Activated naive CD4-positive, alpha-beta T cell treated with anti-CD3 and anti-CD28 coated beads, Interleukin-2, amount 10 ng/mL, durations not matched to agents 7 days and 5 days (primary cell): Measurements from ENCODE around the gene FTCD.
"Not testable (repeated sequence)": the region's sequence is repeated elsewhere in the genome, so short reads cannot be mapped to it uniquely, and the experiment has no call there.

Source experiments
- CTCF ChIA-PET: fragments of 350-600 bp; sonication (Branson Sonifier 250); formaldehyde crosslinking; loops from one replicate; lab custom pipeline; 2021; ENCODE audit warnings: antibody characterized with exemption; lab: Charles Lee
- DNase-seq: peaks from one replicate; pipeline ENCODE4 v3.0.0-alpha.2; 2020
- H3K27ac Mint-ChIP-seq: one replicate; pipeline ENCODE4 v1.8.0; 2021; ENCODE audit warnings: mild to moderate bottlenecking, moderate library complexity, mixed read lengths
- H3K27me3 Mint-ChIP-seq: one replicate; pipeline ENCODE4 v1.8.0; 2021; ENCODE audit warnings: mild to moderate bottlenecking, mixed read lengths
- H3K36me3 Mint-ChIP-seq: one replicate; pipeline ENCODE4 v1.8.0; 2021; ENCODE audit warnings: mixed read lengths
- H3K4me1 Mint-ChIP-seq: one replicate; pipeline ENCODE4 v1.8.0; 2021; ENCODE audit warnings: mixed read lengths
- H3K4me3 Mint-ChIP-seq: one replicate; pipeline ENCODE4 v1.8.0; 2021; ENCODE audit warnings: mild to moderate bottlenecking, moderate library complexity, mixed read lengths
- H3K9me3 Mint-ChIP-seq: one replicate; pipeline ENCODE4 v1.8.0; 2021; ENCODE audit warnings: mixed read lengths

Gene FTCD

DNA sequence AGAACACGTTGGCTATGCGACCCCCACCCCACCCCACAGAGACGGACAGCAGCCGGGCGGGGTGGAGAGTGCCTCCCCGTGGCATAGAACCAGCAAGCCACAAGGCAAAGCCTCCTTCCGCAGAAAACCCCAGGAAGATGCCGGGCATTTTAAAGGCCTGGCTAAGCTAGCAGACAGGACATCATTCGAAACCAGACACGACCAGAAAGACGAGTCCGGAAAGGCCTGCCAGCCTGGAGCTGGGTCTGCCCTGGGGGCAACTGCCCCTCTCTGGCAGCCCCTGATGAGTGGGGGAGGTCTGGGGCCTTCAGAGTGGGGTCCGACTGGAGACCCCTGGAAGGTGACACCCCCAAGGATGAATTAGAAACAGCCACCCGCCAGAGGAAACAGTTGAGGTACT is 8.5 kb downstream of the FTCD start:
- CTCF ChIA-PET = interaction anchor here (0.6 to 0.9 kb wide), 2 partner anchors 9 to 154 kb away, joined by 3 read pairs; no protein-coding TSS in a partner anchor
- Mint-ChIP-seq H3K9me3 (no peaks in the 10 kb centered on the region), H3K36me3 (no peaks in the 10 kb centered on the region), H3K27ac (no peak overlapping the region), H3K4me1 (peaks cover 11% of the 10 kb centered on the region), H3K4me3 (no peak overlapping the region), H3K27me3 (no peaks in the 10 kb centered on the region)
- DNase-seq = no peak

- no peak for DNase-seq
- no peaks in the 10 kb centered on the region for H3K27me3 Mint-ChIP-seq
- H3K9me3 Mint-ChIP-seq = no peaks in the 10 kb centered on the region
- CTCF ChIA-PET = interaction anchor here (0.9 kb wide), 1 partner anchor 9 kb away, joined by 3 read pairs; no protein-coding TSS in a partner anchor
- H3K36me3 Mint-ChIP-seq = no peaks in the 10 kb centered on the region
- no peak overlapping the region for H3K4me3 Mint-ChIP-seq
- H3K4me1 Mint-ChIP-seq = peaks cover 11% of the 10 kb centered on the region
- H3K27ac Mint-ChIP-seq = no peak overlapping the region
Observed at GRCh38 chr21:46145840-46146691, 9.3 kb downstream of the FTCD start.

- H3K4me3 Mint-ChIP-seq = no peak overlapping the region
- no peak overlapping the region for H3K27ac Mint-ChIP-seq
- no peak for DNase-seq
- peaks cover 5% of the 10 kb centered on the region for H3K27me3 Mint-ChIP-seq
- H3K9me3 Mint-ChIP-seq = no peaks in the 10 kb centered on the region
- CTCF ChIA-PET = no interaction called here
- no peaks in the 10 kb centered on the region for H3K36me3 Mint-ChIP-seq
- peaks cover 11% of the 10 kb centered on the region for H3K4me1 Mint-ChIP-seq
Observed at GRCh38 chr21:46145159-46145839, 10.1 kb downstream of the FTCD start.

GRCh38 chr21:46144464-46145070 is 10.8 kb downstream of the FTCD start:
- Mint-ChIP-seq H3K4me1 (peaks cover 11% of the 10 kb centered on the region), H3K27me3 (peaks cover 10% of the 10 kb centered on the region), H3K27ac (peak overlapping the region; percentile 58), H3K9me3 (no peaks in the 10 kb centered on the region), H3K4me3 (no peak overlapping the region), H3K36me3 (no peaks in the 10 kb centered on the region)
- CTCF ChIA-PET = interaction anchor here (1.4 to 2.8 kb wide), 4 partner anchors 9 to 325 kb away, joined by 3 to 12 read pairs (median 6); no protein-coding TSS in a partner anchor
- DNase-seq = no peak

DNA sequence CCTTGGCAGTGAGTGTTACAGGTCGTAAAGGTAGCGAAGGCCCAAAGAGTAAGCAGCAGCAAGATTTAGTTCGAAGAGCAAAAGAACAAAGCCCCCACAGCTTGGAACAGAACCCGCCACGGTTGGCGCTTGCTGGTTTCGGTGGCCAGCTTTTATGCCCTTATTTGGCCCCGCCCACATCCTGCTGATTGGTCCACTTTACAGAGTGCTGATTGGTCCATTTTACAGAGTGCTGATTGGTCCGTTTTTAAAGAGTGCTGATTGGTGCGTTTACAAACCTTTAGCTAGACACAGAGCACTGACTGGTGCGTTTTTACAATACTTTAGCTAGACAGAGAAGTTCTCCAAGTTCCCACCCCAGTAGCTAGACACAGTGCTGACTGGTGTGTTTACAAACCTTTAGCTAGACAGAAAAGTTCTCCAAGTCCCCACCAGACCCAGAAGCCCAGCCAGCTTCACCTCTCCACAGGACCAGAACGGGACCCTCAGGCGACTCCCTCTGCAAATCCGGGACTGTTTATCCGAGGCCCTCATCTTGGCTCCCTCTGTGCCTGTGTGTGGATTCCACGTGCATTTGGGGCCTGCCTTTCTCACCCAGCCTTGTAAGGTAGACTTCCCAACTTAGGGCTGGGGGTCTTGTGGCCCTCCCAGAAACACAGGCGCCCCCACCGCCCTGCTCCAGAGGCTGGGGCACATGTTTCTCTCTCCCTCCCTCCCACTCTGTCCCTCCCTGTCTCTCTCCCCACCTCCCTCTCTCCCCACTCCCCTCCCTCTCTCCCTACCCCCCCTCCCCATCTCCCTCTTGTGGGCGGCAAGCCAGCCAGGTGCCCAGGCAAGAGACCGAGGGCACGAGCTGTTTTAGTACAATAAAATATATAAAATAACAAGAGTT is 12.6 kb downstream of the FTCD start:
- Mint-ChIP-seq H3K4me1 (peaks cover 11% of the 10 kb centered on the region), H3K4me3 (no peak overlapping the region), H3K36me3 (no peaks in the 10 kb centered on the region), H3K27me3 (peaks cover 12% of the 10 kb centered on the region), H3K9me3 (no peaks in the 10 kb centered on the region), H3K27ac (peak overlapping the region; percentile 42)
- CTCF ChIA-PET = interaction anchor here (0.8 to 2.8 kb wide), 18 partner anchors 11 to 495 kb away, joined by 3 to 12 read pairs (median 4); partner anchors contain the start of gene C21orf58
- DNase-seq = peak; percentile 41

- H3K27me3 Mint-ChIP-seq = peaks cover 13% of the 10 kb centered on the region
- CTCF ChIA-PET = interaction anchor here (1.4 to 2.8 kb wide), 3 partner anchors 11 to 85 kb away, joined by 3 to 12 read pairs (median 3); no protein-coding TSS in a partner anchor
- H3K9me3 Mint-ChIP-seq = no peaks in the 10 kb centered on the region
- H3K36me3 Mint-ChIP-seq = no peaks in the 10 kb centered on the region
- H3K4me1 Mint-ChIP-seq = peaks cover 11% of the 10 kb centered on the region
- DNase-seq = no peak
- H3K4me3 Mint-ChIP-seq = no peak overlapping the region
- no peak overlapping the region for H3K27ac Mint-ChIP-seq
Observed at GRCh38 chr21:46141767-46142581, 13.4 kb downstream of the FTCD start.

DNA sequence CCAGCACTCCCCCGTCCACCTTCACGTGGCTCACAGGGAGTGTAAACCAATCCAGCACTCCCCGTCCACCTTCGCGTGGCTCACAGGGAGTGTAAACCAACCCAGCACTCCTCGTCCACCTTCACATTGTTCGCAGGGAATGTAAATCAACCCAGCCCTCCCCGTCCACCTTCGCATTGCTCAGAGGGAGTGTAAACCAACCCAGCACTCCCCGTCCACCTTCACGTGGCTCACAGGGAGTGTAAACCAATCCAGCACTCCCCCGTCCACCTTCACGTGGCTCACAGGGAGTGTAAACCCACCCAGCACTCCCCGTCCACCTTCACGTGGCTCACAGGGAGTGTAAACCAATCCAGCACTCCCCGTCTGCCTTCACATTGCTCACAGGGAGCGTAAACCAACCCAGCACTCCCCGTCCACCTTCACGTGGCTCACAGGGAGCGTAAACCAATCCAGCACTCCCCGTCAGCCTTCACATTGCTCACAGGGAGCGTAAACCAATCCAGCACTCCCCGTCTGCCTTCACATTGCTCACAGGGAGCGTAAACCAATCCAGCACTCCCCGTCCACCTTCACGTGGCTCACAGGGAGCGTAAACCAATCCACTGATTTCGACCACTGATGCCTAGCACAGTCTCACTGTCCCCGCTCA is 14.9 kb downstream of the FTCD start:
- H3K27ac Mint-ChIP-seq, DNase-seq, H3K9me3 Mint-ChIP-seq, H3K4me3 Mint-ChIP-seq, H3K36me3 Mint-ChIP-seq: not testable (repeated sequence)
- CTCF ChIA-PET = interaction anchor here (0.7 kb wide), 1 partner anchor 144 kb away, joined by 3 read pairs; no protein-coding TSS in a partner anchor
- H3K4me1 Mint-ChIP-seq = peaks cover 11% of the 10 kb centered on the region
- peaks cover 13% of the 10 kb centered on the region for H3K27me3 Mint-ChIP-seq

DNA sequence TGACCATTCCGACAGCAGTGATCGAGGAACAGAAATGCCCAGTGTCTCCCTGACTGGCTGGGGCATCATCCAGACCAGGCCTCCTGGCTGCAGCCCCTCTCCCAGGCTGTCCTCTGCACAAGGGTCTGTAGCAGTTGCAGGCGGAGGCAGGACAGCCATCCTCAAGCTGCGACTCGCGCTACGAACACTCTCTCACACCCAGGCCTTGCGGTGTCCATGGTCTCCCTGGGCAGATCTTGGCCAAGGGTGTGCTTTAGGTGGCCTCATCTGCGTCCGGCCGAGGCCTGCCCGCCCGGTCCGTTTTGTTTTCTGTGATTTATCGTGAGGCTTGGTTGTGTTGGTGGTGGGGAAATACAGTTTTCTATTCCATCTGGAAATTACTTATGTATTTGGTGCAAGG is 15.7 kb downstream of the FTCD start:
- peaks cover 8% of the 10 kb centered on the region for H3K4me1 Mint-ChIP-seq
- no peaks in the 10 kb centered on the region for H3K36me3 Mint-ChIP-seq
- CTCF ChIA-PET = no interaction called here
- no peak for DNase-seq
- no peak overlapping the region for H3K27ac Mint-ChIP-seq
- H3K4me3 Mint-ChIP-seq = no peak overlapping the region
- peaks cover 13% of the 10 kb centered on the region for H3K27me3 Mint-ChIP-seq
- H3K9me3 Mint-ChIP-seq = no peaks in the 10 kb centered on the region

GRCh38 chr21:46138383-46138970 is 16.9 kb downstream of the FTCD start:
- Mint-ChIP-seq H3K27ac (no peak overlapping the region), H3K4me1 (peaks cover 1% of the 10 kb centered on the region), H3K9me3 (no peaks in the 10 kb centered on the region), H3K36me3 (no peaks in the 10 kb centered on the region), H3K4me3 (no peak overlapping the region), H3K27me3 (peaks cover 13% of the 10 kb centered on the region)
- CTCF ChIA-PET = no interaction called here
- no peak for DNase-seq

DNA sequence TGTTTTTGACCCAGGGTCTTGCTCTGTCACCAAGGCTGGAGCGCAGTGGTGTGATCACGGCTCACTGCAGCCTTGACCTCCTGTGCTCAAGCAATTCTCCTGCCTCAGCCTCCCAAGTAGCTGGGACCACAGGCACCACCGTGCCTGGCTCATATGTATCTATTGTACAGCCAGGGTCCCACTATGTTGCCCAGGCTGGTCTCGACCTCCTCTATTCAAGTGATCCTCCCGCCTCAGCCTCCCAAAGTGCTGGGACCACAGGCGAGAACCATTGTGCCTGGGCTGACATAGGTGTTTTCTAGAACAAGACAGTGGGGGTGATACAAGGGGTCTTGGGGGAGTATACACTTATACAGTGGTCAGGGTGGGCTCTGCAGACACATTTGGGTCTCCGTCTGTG is 17.5 kb downstream of the FTCD start:
- peaks cover 13% of the 10 kb centered on the region for H3K27me3 Mint-ChIP-seq
- no peak for DNase-seq
- H3K36me3 Mint-ChIP-seq = no peaks in the 10 kb centered on the region
- no peaks in the 10 kb centered on the region for H3K4me1 Mint-ChIP-seq
- H3K9me3 Mint-ChIP-seq = no peaks in the 10 kb centered on the region
- H3K4me3 Mint-ChIP-seq = no peak overlapping the region
- CTCF ChIA-PET = interaction anchor here (0.7 kb wide), 1 partner anchor 9 kb away, joined by 3 read pairs; no protein-coding TSS in a partner anchor
- H3K27ac Mint-ChIP-seq = no peak overlapping the region

DNA sequence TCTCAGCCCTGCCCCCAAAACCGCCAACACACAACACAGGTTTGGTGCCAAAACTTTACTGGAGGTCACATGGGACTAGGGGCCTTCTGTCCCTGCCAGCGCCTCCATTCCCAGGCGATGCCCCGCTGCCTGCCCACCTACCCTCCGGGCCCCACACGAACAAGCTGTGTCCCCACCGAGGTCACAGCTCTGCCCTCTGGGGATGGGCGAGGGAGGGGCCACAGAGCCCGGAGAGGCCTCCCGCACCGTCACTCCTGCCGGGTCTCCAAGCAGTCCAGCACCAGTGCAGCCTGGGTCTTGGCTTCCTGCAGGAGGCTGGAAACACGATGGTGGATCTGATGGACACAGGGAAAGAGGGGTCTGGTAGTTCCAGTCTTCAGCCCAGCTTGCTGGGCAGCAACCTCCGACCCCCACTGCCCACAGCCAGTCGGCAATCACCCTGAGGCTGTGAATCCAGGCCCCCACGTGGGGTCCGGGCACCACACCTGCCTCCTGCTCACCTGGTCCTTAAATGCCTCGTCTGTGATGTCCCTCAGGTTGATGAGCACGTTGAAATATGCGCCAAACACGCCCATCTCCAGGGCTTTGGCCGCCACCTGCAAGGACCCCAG is 18.5 kb downstream of the FTCD start:
- H3K4me1 Mint-ChIP-seq = no peaks in the 10 kb centered on the region
- CTCF ChIA-PET = no interaction called here
- DNase-seq = no peak
- peaks cover 13% of the 10 kb centered on the region for H3K27me3 Mint-ChIP-seq
- no peak overlapping the region for H3K4me3 Mint-ChIP-seq
- H3K27ac Mint-ChIP-seq = no peak overlapping the region
- no peaks in the 10 kb centered on the region for H3K9me3 Mint-ChIP-seq
- no peaks in the 10 kb centered on the region for H3K36me3 Mint-ChIP-seq
